GM21786 (cell line): ENCODE measurements around the gene TEX101.
A peak's percentile ranks its signal among the peaks of the same experiment; 100 is the strongest.

Experiments used
- ATAC-seq: cut with Tn5 transposase; IDR thresholded peaks from one replicate; pipeline ENCODE4 v1.9.1; 2021; ENCODE audit not compliant: unreplicated experiment

TEX101 gene

DNA sequence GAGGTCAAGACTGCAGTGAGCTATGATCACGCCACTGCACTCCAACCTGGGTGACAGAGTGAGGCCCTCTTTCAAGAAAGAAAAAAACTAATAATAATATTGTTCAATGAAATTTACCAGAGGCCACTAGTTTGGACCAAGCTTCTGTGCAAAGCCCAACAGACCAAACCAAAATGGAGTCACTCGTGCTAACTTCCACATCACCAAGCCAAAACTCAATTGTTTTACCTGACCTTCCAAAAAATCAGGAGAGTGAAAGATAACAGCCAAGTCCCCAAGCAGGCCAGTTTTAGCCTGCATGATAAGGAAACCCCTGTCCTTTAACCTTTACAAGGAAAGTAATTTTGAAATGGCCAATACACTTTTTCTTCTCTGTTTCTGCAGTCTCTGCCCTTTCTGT, 30.7 kb downstream of the TEX101 start:
- ATAC-seq: no peak

DNA sequence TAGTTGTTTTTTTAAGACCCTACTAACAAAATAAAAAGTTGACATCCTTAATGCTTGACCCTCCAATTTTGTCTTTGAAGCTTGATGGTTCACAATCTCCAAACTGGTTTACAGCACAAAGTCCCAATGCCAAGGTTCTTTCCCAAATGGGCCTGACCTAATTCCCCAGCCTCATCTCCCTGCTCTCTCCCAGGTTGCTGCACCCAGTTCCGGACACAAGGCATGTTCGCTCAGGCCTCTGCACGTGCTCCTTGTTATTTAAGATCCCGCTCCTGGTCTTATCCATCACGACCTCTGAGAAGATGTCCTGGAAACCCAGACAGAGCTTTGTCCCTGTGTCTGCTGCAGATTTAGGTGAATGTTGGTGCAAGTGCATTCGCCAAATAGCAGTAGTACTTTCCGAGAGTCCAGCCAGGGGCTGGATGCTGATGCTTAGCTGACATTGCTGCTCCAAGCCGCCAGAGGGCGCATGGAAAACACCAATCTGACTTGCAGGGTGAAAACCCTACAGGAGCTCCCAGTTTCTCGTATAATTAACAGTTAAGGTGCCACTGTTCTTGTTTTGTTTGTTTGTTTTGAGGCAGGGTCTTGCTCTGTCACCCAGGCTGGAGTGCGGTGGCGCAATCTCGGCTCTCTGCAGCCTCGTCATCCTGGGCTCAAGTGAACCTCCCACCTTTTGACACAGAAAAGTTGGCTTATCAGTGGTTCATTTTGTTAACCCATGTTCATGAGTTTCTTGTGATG, 32.2 kb downstream of the TEX101 start:
- ATAC-seq: no peak

DNA sequence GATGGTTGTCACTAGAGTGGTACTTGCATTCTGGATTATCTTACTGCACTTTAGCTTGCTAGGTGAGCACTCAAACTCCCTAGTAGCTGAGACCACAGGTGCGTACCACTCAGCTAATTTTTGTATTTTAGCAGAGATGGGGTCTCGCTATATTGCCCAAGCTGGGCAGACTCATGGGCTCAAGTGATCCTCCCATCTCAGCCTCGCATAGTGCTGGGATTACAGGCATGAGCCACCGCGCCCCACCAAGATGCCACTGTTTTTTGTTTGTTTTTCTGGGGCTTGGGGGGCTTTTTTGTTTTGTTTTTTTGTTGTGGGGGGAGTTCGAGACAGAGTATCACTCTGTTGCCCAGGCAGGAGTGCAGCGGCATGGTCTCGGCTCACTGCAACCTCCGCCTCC, 33.0 kb downstream of the TEX101 start:
- no peak for ATAC-seq

GRCh38 chr19:43450545-43450997, 35.9 kb downstream of the TEX101 start:
- no peak for ATAC-seq

DNA sequence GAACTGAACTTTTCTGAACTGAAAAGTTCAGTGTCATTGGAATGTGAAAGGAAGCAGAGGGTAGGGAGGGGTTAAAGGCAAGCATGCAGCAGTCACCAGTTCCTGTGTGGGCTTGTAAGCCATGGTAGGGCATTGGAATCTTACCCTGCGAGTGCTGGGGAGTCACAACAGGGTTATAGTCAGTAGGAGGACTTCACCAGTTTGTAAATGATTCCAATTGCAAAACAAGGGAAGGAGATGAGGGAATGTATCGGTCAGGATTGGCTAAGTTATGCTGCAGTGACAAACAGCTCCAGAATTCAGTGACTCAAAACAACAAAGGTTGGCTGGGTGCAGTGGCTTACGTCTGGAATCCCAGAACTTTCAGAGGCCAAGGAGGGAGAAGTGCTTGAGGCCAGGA, 37.9 kb downstream of the TEX101 start:
- no peak for ATAC-seq

DNA sequence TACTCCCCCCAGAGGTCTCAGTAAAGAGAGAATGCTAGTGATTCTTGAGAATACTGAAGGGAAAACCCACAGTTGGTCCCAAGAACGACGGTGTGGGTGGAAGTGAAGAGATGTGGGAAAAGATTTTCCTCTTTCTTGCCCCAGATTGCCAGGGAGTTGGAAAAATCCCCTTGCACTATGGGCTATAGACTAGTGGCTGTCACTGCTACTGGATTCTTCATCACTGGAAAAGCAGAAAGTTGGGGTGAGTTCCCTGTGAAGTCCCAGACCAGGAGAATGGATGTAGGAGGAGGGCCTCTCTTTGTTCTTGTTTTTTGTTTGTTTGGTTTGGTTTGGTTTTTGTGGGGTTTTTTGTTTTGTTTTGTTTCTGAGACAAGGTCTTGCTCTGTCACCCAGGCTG, 39.3 kb downstream of the TEX101 start:
- no peak for ATAC-seq

DNA sequence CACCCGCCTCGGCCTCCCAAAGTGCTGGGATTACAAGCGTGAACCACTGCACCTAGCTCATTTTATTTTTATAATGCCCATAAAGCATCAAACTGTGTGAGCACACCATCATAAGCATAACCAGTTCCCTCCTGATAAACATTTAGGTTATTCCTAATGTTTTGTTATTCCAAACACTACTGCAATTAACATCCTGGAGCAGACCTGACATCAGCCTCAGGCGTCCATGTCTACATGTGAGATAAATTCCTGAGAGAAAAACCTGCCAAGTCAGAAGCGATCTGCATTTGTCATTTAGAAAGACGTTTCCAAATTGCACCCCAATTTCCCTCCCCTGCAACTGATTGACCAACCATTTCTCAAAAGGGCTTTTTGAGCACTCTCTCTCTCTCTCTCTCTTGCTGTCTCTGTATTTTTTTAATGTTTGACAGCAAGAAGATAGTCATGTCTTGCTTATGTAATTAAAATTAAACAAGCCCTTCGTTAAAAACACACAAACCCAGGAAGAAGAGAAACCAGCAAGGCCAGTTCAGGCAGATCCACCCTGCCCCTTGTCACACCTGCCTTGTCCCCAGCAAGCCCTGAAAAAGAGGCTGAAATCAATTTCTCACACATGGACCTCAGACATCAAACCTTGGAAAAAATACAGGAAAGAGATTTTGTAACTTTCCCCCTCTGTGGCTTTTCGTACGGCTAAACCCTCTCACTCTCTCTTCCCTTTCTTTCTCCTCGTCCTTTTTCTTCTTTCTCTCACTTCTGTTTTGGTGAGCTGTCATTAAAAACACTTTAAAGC, 40.8 kb downstream of the TEX101 start:
- ATAC-seq: no peak

GRCh38 chr19:43457809-43458208, 43.1 kb downstream of the TEX101 start:
- ATAC-seq: no peak

DNA sequence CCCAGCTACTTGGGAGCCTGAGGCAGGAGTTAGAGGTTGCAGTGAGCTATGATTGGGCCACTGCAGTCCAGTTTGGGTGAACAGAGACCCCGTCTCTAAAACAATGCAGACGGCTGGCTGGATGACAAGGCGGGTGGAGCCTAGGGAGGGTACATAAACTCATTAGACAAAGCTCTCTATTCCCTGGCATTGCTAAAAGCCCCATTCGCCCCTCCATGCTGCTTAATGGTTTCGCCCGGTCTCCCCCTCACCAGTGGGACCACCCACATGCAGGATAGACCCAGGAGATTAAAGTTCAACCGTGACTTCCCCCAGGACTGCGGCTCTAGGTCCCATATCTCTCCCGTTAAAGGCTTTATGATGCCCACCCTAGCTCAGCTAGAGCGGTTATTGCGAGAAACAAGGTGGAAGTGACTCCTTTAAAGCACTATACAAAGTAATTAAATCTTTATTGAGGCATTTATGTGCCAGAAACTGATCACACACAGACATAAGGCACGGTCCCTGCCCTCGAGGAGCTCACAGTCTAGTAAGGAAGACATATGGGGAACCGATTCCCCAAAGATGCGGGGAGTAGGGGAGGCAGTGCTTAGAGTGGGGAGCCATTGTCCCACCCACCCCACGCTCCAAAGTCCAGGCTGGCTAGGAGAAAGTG, 45.8 kb downstream of the TEX101 start:
- ATAC-seq: no peak

- ATAC-seq: no peak
These were observed 46.6 kb downstream of the TEX101 start for GRCh38 chr19:43461303-43461702.

DNA sequence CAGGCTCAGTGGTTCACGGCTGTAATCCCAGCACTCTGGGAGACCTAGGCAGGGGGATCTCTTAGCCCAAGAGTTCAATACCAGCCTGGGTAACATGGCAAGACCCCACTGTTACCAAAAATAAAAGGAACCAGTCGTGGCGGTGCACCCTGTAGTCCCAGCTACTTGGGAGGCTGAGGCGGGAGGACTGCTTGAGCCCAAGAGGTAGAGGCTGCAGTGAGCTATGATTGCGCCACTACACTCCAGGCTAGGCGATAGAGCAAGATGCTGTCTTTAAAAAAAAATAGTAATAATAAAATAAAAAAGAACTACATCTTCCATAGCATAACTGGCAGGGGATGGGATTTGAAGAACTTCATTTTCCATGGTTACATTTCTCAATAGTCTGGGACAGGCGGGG, 47.7 kb downstream of the TEX101 start:
- ATAC-seq: no peak

DNA sequence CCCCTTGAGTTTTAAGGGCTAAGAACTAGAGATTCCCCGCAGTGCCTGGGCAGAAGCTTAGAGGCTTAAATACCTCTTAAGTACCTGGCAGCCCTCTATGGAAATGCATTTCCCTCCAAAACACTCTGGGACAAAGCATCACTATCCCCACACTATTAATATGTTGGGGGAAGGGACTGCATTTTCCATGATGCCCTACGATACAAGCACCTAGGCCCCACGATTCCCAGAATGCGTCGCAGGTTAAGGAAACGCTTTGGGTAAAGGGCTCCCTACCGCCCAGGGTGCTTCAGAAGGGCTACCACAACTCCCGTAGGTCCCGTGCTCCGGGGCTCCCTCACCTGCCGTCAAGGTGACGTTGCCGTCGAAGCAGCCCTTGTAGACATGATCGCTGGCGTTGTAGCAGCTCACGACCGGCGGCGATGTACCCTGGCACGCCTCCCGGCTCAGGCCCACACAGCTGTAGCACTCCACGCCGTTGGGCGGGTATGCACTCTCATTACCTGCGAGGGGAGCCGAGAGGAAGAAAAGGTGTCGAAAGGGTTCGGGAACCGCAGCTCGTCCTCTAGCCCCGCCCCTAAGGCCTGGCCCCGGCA, 48.2 kb downstream of the TEX101 start:
- no peak for ATAC-seq

DNA sequence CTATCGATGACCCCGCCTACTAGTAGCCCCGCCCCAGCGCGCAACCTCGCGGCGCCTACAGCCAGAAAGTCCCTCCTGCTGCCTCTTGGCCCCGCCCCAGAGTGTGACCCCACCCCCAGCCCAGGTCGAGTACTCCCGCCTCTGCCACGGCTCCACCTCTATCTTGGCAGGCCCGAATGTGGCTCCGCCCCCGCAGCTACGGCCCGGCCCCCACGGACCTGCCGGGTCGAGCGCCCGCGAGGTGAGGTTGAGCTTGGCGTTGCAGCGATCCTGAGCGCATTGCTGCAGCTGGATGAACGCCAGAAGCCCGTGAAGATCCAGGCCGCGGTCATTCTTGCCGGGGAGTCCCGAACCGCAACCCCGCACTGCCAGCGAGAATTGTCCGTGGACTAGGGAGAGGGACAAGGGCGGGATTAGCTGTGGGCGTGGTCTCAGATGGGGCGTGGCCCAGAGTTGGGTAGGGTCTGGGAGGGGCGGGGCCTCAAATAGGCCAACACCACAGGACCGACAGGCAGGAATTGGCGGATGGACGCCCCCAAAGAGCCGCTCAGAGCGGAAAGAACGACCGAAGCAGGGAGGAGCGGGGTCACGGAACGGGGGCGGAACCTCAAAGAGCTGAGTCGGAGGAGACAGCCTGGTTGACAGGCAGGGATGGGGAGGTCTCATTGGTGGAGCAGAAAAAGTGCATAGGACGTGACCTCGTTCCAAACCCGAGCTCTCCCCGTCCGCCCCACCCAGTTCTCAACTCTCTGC, 48.9 kb downstream of the TEX101 start:
- ATAC-seq: peak; percentile 84

- ATAC-seq: peak; percentile 36
These were observed 49.6 kb downstream of the TEX101 start for GRCh38 chr19:43464134-43464775.

DNA sequence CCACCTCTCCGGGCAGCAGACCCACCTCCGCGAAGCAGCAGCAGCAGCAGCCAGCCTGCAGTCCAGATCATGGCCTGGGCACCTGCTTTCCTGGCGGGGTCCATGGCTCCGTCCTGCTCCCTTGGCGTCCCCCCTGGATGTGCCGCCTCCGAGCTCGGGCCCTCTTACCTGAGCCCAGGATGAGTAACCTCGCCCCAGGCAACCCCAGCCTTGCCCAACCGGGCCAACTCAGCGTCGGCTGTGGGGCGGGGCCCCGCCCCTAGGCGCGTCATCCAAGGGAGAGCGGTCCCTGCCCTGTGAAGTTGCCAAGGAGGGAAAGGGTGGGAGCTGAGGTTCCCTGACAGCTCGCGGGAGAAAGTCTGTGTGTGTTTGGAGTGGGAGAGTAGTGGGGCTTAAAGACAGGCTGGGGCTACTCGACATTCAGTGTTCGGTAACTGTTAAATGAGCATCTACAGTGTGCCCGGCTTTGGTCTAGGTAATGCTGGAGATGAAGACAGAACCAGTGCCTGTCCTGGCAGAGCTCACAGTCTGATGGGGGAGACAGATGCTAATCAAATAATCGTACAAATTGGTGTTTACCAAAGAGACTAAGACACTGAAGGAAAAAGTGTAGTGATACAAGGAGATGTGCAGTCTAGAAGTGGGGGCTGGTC, 50.9 kb downstream of the TEX101 start, which contains the start of gene LYPD3:
Gene LYPD3 (minus strand): TSS at position 141 of the 653 bp plus-strand sequence. CDS start 37 bp downstream, at position 104.
- no peak for ATAC-seq

DNA sequence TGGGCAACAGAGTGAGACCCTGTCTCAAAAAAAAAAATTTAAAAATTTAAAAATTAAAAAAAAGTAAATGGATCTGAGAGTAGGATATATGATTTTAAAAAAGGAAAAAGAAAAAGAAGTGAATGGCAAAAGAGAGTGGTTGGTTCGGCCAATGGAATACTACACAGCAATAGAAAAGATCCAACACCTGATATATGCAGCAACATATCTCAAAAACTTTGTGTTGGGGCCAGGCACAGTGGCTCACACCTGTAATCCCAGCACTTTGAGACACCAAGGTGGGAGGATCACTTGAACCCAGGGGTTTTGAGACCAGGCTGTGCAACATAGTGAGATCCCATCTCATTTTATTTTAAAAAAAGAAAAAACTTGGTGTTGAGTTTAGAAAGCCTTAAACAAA, 52.1 kb downstream of the TEX101 start:
- no peak for ATAC-seq

DNA sequence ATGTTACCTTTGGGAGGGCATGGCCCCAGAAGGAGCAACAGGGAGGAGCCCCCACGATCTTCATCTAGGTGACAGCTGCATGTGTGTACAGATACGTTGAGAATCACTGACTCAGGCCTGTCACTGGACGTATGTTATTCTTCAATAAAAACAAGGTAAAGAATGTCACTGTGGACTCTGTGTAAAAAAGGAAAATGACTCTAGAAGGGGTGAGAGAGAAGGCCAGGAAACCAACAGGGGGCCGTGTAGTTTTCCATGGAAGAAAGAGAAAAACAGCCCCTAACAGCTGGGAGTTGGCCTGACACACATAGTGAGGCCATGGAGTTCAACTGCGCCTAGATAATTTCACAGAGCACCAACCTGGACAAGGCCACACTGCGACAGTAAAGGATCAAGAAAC, 52.6 kb downstream of the TEX101 start:
- ATAC-seq: no peak

GRCh38 chr19:43467730-43468129, 53.0 kb downstream of the TEX101 start:
- ATAC-seq: no peak
